Vagina (tissue), 2 donors: ENCODE data around the gene CCNH. TPM values are rescaled to one million over a fixed set of nuclear protein-coding genes. Genes with fewer than 3 reads are reported as not detected.

ENCODE experiments used
- DNase-seq, 2 donors: peaks; one replicate each; pipeline ENCODE4 v3.0.0-alpha.2; 2017; ENCODE audit errors: extremely low spot score in 2 of 2
- H3K27ac ChIP-seq: fragments of 200-600 bp; sonication (generic); one replicate; pipeline ENCODE4 v1.5.1; 2019
- H3K27me3 ChIP-seq: fragments of 200-600 bp; sonication (generic); one replicate; pipeline ENCODE4 v1.5.1; 2019
- H3K36me3 ChIP-seq, 2 donors: fragments of 200-600 bp; sonication (generic); one replicate each; pipeline ENCODE4 v1.5.1; 2017 to 2019
- H3K4me1 ChIP-seq: fragments of 200-600 bp; sonication (generic); one replicate; pipeline ENCODE4 v1.5.1; 2019
- H3K4me3 ChIP-seq, 2 donors: fragments of 200-600 bp; sonication (generic); 1 replicate in 1 of 2; 2 replicates in 1 of 2; pipeline ENCODE4 v1.5.1; 2016 to 2019
- H3K9me3 ChIP-seq: fragments of 200-600 bp; sonication (generic); one replicate; pipeline ENCODE4 v1.5.1; 2019
- CTCF ChIP-seq, 3 experiments: fragments of 450-650 bp in 2 of 3; fragments of 200-600 bp in 1 of 3; sonication (generic) in 1 of 3; IDR thresholded peaks; one replicate each; pipeline ENCODE4 v1.5.1; 2017 to 2019; ENCODE audit warnings: antibody characterized with exemption in 3 of 3, mild to moderate bottlenecking in 2 of 3, moderate library complexity in 2 of 3
- POLR2A ChIP-seq, 2 donors: fragments of 450-650 bp; IDR thresholded peaks; one replicate each; pipeline ENCODE4 v1.6.1; 2017; ENCODE audit warnings: antibody characterized with exemption in 2 of 2, mild to moderate bottlenecking in 2 of 2, moderate library complexity in 2 of 2
- POLR2AphosphoS5 ChIP-seq, 2 donors: sonication (generic); formaldehyde crosslinking; IDR thresholded peaks; one replicate each; pipeline ENCODE4 v1.9.0; 2017; ENCODE audit warnings: antibody characterized with exemption in 2 of 2, mild to moderate bottlenecking in 2 of 2, low read depth in 1 of 2; ENCODE audit not compliant: insufficient read depth in 1 of 2
- intact Hi-C: fragments of 100-400 bp; cut with DNase I; formaldehyde crosslinking; loops from one replicate; pipeline ENCODE4 v1.15.1; 2023
- total RNA-seq: library from RNA; depleted of rRNA; stranded (reverse); fragments of >200 nt; gene quantifications from one replicate; pipeline ENCODE4 v1.2.3, GENCODE V29; 2016

The CCNH gene
- total RNA-seq, 1 donor from 2014 or later: 112 TPM

- H3K9me3 ChIP-seq: no peaks in the 10 kb centered on the region
- no peak for DNase-seq
- H3K27ac ChIP-seq: no peak overlapping the region
- no peak overlapping the region for H3K4me3 ChIP-seq
- intact Hi-C loops: no loop called here
- H3K4me1 ChIP-seq: no peaks in the 10 kb centered on the region
- no peaks in the 10 kb centered on the region for H3K27me3 ChIP-seq
- TF ChIP-seq CTCF (IDR thresholded peaks at IDR 0.05): no peak
- no peak for TF ChIP-seq POLR2AphosphoS5 (IDR thresholded peaks at IDR 0.05; ENCODE audit: insufficient read depth in 1 of 2, low read depth in 1 of 2)
- TF ChIP-seq POLR2A (IDR thresholded peaks at IDR 0.05): no peak
- H3K36me3 ChIP-seq: peaks cover 0 to 5% of the 10 kb centered on the region in 2 donors
These were observed 51.7 kb downstream of the CCNH start for GRCh38 chr5:87361031-87361445.

DNA sequence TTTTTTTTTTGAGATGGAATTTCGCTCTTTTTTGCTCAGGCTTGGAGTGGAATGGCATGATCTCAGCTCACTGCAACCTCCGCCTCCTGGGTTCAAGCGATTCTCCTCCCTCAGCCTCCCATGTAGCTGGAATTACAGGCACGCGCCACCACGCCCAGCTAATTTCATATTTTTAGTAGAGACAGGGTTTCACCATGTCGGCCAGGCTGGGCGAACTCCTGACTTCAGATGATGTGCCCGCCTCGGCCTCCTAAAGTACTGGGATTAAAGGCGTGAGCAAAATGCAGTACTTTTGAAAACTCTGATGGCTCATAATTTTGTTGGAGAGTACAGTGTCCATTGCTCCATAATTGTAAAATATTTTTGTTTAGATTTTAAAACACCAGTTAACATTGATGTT is 52.6 kb downstream of the CCNH start:
- H3K9me3 ChIP-seq: no peaks in the 10 kb centered on the region
- no peaks in the 10 kb centered on the region for H3K4me1 ChIP-seq
- no peak overlapping the region for H3K27ac ChIP-seq
- TF ChIP-seq CTCF (IDR thresholded peaks at IDR 0.05): no peak
- no peak for TF ChIP-seq POLR2AphosphoS5 (IDR thresholded peaks at IDR 0.05; ENCODE audit: insufficient read depth in 1 of 2, low read depth in 1 of 2)
- no peak for TF ChIP-seq POLR2A (IDR thresholded peaks at IDR 0.05)
- intact Hi-C loops: no loop called here
- H3K27me3 ChIP-seq: no peaks in the 10 kb centered on the region
- no peak for DNase-seq
- no peak overlapping the region for H3K4me3 ChIP-seq
- H3K36me3 ChIP-seq: peaks cover 0 to 7% of the 10 kb centered on the region in 2 donors

DNA sequence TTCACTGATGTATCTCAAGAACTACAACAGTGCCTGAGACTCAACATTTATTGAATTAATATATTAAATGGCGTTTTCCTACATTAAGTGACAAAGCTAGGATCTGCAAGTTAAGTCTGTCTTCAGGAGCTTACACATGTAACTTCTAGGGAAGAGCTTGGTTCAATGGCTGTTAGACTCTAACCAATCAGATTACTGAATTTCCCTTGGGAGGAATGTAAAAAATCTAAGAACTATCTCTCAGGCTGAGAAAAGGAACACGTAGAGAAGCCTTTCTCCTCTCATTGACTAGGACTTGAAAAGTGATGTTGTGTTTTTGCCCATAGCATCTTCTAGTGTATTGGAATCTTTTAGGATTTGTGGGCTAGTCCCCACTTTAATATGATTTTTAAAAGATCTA is 53.6 kb downstream of the CCNH start:
- no peak for DNase-seq
- Histone ChIP-seq H3K4me1 (no peaks in the 10 kb centered on the region), H3K9me3 (no peaks in the 10 kb centered on the region), H3K27ac (no peak overlapping the region), H3K4me3 (no peak overlapping the region), H3K36me3 (peaks cover 0 to 10% of the 10 kb centered on the region in 2 donors), H3K27me3 (no peaks in the 10 kb centered on the region)
- TF ChIP-seq CTCF (IDR thresholded peaks at IDR 0.05) (no peak), POLR2A (IDR thresholded peaks at IDR 0.05) (no peak), POLR2AphosphoS5 (IDR thresholded peaks at IDR 0.05; ENCODE audit: insufficient read depth in 1 of 2, low read depth in 1 of 2) (no peak)
- intact Hi-C loops: no loop called here

- TF ChIP-seq POLR2A (IDR thresholded peaks at IDR 0.05) (no peak), POLR2AphosphoS5 (IDR thresholded peaks at IDR 0.05; ENCODE audit: insufficient read depth in 1 of 2, low read depth in 1 of 2) (no peak), CTCF (IDR thresholded peaks at IDR 0.05) (no peak)
These were observed 58.2 kb downstream of the CCNH start for GRCh38 chr5:87354496-87354895.

GRCh38 chr5:87347841-87348240 is 64.9 kb downstream of the CCNH start:
- Histone ChIP-seq H3K27ac (no peak overlapping the region), H3K27me3 (no peaks in the 10 kb centered on the region), H3K4me3 (no peak overlapping the region), H3K4me1 (no peaks in the 10 kb centered on the region), H3K36me3 (peaks cover 0 to 11% of the 10 kb centered on the region in 2 donors), H3K9me3 (no peaks in the 10 kb centered on the region)
- intact Hi-C loops: no loop called here
- no peak for DNase-seq
- TF ChIP-seq POLR2A (IDR thresholded peaks at IDR 0.05) (no peak), CTCF (IDR thresholded peaks at IDR 0.05) (no peak), POLR2AphosphoS5 (IDR thresholded peaks at IDR 0.05; ENCODE audit: insufficient read depth in 1 of 2, low read depth in 1 of 2) (no peak)

More at GRCh38 chr5:87354496-87354895, 58.2 kb downstream of the CCNH start:
- peaks cover 0 to 9% of the 10 kb centered on the region in 2 donors for H3K36me3 ChIP-seq
- no peaks in the 10 kb centered on the region for H3K9me3 ChIP-seq
- H3K4me3 ChIP-seq: no peak overlapping the region
- H3K4me1 ChIP-seq: no peaks in the 10 kb centered on the region
- intact Hi-C loops: no loop called here
- no peak overlapping the region for H3K27ac ChIP-seq
- no peaks in the 10 kb centered on the region for H3K27me3 ChIP-seq
- no peak for DNase-seq
